Astrocyte (in vitro differentiated cells and primary cell): ENCODE results near the gene STK38. TPM values are rescaled to one million over a fixed set of nuclear protein-coding genes. Genes with fewer than 3 reads are reported as not detected.

Experiments used
- DNase-seq: peaks from one replicate; pipeline ENCODE4 v3.0.0-alpha.2; 2010; ENCODE audit warnings: low read depth
- FAIRE-seq: peaks from 2 replicates; lab custom pipeline; 2011; peaks lifted over from hg19 to GRCh38; lab: Jason Lieb, UNC
- H2AFZ ChIP-seq: 2 replicates; pipeline ENCODE4 v1.6.0; 2012; ENCODE audit warnings: low read depth, low read length, inconsistent platforms
- H3K27ac ChIP-seq: 2 replicates; pipeline ENCODE4 v1.5.1; 2011; ENCODE audit warnings: low read depth, low read length, inconsistent platforms
- H3K27me3 ChIP-seq: 2 replicates; pipeline ENCODE4 v1.6.0; 2011; ENCODE audit warnings: low read length, inconsistent platforms; ENCODE audit not compliant: insufficient read depth
- H3K36me3 ChIP-seq: 2 replicates; pipeline ENCODE4 v1.5.1; 2011; ENCODE audit warnings: low read length, inconsistent platforms; ENCODE audit not compliant: insufficient read depth
- H3K4me1 ChIP-seq: 2 replicates; pipeline ENCODE4 v1.5.1; 2011; ENCODE audit warnings: low read length, inconsistent platforms; ENCODE audit not compliant: insufficient read depth
- H3K4me2 ChIP-seq: 2 replicates; pipeline ENCODE4 v1.6.0; 2012; ENCODE audit warnings: low read length, inconsistent platforms
- H3K4me3 ChIP-seq: 2 replicates; pipeline ENCODE4 v1.5.1; 2011; ENCODE audit warnings: low read depth, mild to moderate bottlenecking, low read length, inconsistent platforms; ENCODE audit not compliant: insufficient read depth
- H3K79me2 ChIP-seq: 2 replicates; pipeline ENCODE4 v1.6.0; 2012; ENCODE audit warnings: mild to moderate bottlenecking, low read length, inconsistent platforms; ENCODE audit not compliant: insufficient read depth
- H3K9ac ChIP-seq: 2 replicates; pipeline ENCODE4 v1.6.0; 2012; ENCODE audit warnings: mild to moderate bottlenecking, low read length, inconsistent platforms
- H3K9me3 ChIP-seq: 2 replicates; pipeline ENCODE4 v1.5.1; 2012; ENCODE audit warnings: low read depth, mild to moderate bottlenecking, low read length, inconsistent platforms; ENCODE audit not compliant: insufficient read depth
- H4K20me1 ChIP-seq: 2 replicates; pipeline ENCODE4 v1.6.0; 2012; ENCODE audit warnings: low read length, inconsistent platforms; ENCODE audit not compliant: insufficient read depth
- H3K27ac Mint-ChIP-seq: one replicate; pipeline ENCODE4 v1.8.0; 2021; ENCODE audit warnings: mild to moderate bottlenecking, mixed read lengths; ENCODE audit not compliant: unreplicated experiment
- H3K27me3 Mint-ChIP-seq: one replicate; pipeline ENCODE4 v1.8.0; 2021; ENCODE audit warnings: low read depth, mixed read lengths; ENCODE audit not compliant: unreplicated experiment
- H3K36me3 Mint-ChIP-seq: one replicate; pipeline ENCODE4 v1.8.0; 2021; ENCODE audit warnings: low read depth, mixed read lengths; ENCODE audit not compliant: unreplicated experiment
- H3K4me1 Mint-ChIP-seq: one replicate; pipeline ENCODE4 v1.8.0; 2021; ENCODE audit warnings: low read depth, mixed read lengths; ENCODE audit not compliant: unreplicated experiment
- H3K4me3 Mint-ChIP-seq: one replicate; pipeline ENCODE4 v1.8.0; 2021; ENCODE audit warnings: mild to moderate bottlenecking, moderate library complexity, mixed read lengths; ENCODE audit not compliant: unreplicated experiment
- H3K9me3 Mint-ChIP-seq: one replicate; pipeline ENCODE4 v1.8.0; 2021; ENCODE audit warnings: mild to moderate bottlenecking, mixed read lengths; ENCODE audit not compliant: unreplicated experiment
- EZH2 ChIP-seq: IDR thresholded peaks from 2 replicates; pipeline ENCODE4 v1.6.1; 2012; ENCODE audit warnings: mild to moderate bottlenecking, low read length, inconsistent platforms; ENCODE audit not compliant: insufficient read depth
- total RNA-seq: library from RNA; stranded (reverse); gene quantifications from 2 replicates; pipeline ENCODE4 v1.2.1, GENCODE V29; 2021
- TF ChIP-seq, protein P1 (sequence below): IDR thresholded peaks from 2 replicates; pipeline ENCODE4 v1.5.1; 2011; ENCODE audit warnings: low read depth, mild to moderate bottlenecking, inconsistent platforms, low read length, moderate library complexity; ENCODE audit not compliant: insufficient read depth

The STK38 gene
- total RNA-seq, 1 donor from 2014 or later, result 54.1 TPM

GRCh38 chr6:36542041-36542440 is 5.2 kb downstream of the STK38 start:
- peaks cover 79% of the 10 kb centered on the region for H3K79me2 ChIP-seq
- DNase-seq (no peak), FAIRE-seq (no peak)
- H3K4me1 Mint-ChIP-seq, result peaks cover 12% of the 10 kb centered on the region
- H3K27ac Mint-ChIP-seq, result no peak overlapping the region
- TF ChIP-seq, protein P1, sequence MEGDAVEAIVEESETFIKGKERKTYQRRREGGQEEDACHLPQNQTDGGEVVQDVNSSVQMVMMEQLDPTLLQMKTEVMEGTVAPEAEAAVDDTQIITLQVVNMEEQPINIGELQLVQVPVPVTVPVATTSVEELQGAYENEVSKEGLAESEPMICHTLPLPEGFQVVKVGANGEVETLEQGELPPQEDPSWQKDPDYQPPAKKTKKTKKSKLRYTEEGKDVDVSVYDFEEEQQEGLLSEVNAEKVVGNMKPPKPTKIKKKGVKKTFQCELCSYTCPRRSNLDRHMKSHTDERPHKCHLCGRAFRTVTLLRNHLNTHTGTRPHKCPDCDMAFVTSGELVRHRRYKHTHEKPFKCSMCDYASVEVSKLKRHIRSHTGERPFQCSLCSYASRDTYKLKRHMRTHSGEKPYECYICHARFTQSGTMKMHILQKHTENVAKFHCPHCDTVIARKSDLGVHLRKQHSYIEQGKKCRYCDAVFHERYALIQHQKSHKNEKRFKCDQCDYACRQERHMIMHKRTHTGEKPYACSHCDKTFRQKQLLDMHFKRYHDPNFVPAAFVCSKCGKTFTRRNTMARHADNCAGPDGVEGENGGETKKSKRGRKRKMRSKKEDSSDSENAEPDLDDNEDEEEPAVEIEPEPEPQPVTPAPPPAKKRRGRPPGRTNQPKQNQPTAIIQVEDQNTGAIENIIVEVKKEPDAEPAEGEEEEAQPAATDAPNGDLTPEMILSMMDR, result no peak
- TF ChIP-seq EZH2, result no peak
- H3K4me2 ChIP-seq, result no peak overlapping the region
- no peak overlapping the region for H3K4me3 Mint-ChIP-seq
- no peak overlapping the region for H3K27ac ChIP-seq
- H3K27me3 ChIP-seq, result no peaks in the 10 kb centered on the region
- no peak overlapping the region for H3K4me3 ChIP-seq
- H3K9ac ChIP-seq, result no peak overlapping the region
- no peaks in the 10 kb centered on the region for H3K9me3 ChIP-seq
- peaks cover 16% of the 10 kb centered on the region for H3K36me3 Mint-ChIP-seq
- H3K9me3 Mint-ChIP-seq, result no peaks in the 10 kb centered on the region
- peaks cover 7% of the 10 kb centered on the region for H3K4me1 ChIP-seq
- no peaks in the 10 kb centered on the region for H3K27me3 Mint-ChIP-seq
- H3K36me3 ChIP-seq, result peaks cover 13% of the 10 kb centered on the region
- no peak overlapping the region for H2AFZ ChIP-seq
- H4K20me1 ChIP-seq, result peaks cover 46% of the 10 kb centered on the region

DNA sequence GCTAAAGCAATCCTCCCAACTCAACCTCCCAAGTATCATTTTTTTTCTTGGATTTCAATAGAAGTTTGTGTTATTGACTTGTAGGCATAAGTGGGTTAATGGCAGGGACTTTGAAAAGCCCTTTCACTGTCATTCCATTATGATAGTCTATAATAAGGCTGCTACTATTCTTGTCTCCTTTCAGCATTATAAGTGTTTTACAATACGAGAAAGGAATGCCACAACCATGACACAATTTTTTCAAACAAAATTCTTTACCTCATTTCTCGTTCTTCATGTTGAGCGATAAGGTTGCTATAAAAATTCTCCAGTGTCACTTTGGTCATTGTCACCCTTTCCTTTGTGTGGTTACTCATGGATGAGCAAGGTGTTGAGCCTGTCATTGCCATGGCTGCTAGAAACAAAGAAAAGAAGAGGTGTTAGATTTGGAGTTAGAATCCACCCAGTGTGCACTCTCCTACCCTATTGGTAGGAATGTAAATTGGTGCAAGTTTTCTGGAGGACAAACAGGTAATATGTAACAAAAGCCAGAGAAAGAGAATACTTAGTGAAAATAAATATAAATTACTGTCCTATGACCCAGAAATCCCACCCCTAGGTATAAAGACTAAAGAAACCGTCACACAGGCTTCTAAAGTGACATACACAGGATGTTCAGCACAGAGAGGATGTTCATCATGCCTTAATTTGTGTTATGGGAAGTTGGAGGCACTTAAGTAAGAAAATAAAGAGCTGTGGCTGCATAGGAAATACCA is 7.3 kb downstream of the STK38 start:
- H3K4me3 Mint-ChIP-seq, result no peak overlapping the region
- H3K4me1 Mint-ChIP-seq, result peaks cover 10% of the 10 kb centered on the region
- no peak overlapping the region for H3K9ac ChIP-seq
- no peak overlapping the region for H3K4me3 ChIP-seq
- TF ChIP-seq, protein P1, result no peak
- no peak for TF ChIP-seq EZH2
- no peak overlapping the region for H3K27ac ChIP-seq
- H3K36me3 Mint-ChIP-seq, result peaks cover 18% of the 10 kb centered on the region
- FAIRE-seq (no peak), DNase-seq (no peak)
- no peak overlapping the region for H2AFZ ChIP-seq
- H3K9me3 Mint-ChIP-seq, result no peaks in the 10 kb centered on the region
- H3K27me3 ChIP-seq, result no peaks in the 10 kb centered on the region
- no peaks in the 10 kb centered on the region for H3K27me3 Mint-ChIP-seq
- H3K9me3 ChIP-seq, result no peaks in the 10 kb centered on the region
- no peaks in the 10 kb centered on the region for H3K4me1 ChIP-seq
- no peak overlapping the region for H3K27ac Mint-ChIP-seq
- peaks cover 76% of the 10 kb centered on the region for H3K79me2 ChIP-seq
- H3K36me3 ChIP-seq, result peaks cover 16% of the 10 kb centered on the region
- peaks cover 40% of the 10 kb centered on the region for H4K20me1 ChIP-seq
- no peak overlapping the region for H3K4me2 ChIP-seq
